ENCODE data around the gene ATXN2. TPM values are rescaled to one million over a fixed set of nuclear protein-coding genes. Genes with fewer than 3 reads are reported as not detected.
"Not testable (repeated sequence)": the region's sequence is repeated elsewhere in the genome, so short reads cannot be mapped to it uniquely, and the experiment has no call there.

ATXN2 gene
- total RNA-seq, 2 experiments from 2014 or later: 36.1 to 81.4 TPM

- no peak for DNase-seq (ENCODE audit: low spot score)
- peaks cover 82% of the 10 kb centered on the region for H3K36me3 ChIP-seq (ENCODE audit: insufficient read depth, low read length)
- no peak overlapping the region for H3K27ac ChIP-seq (ENCODE audit: low read depth, low read length, poor library complexity, severe bottlenecking)
- H2AFZ ChIP-seq (ENCODE audit: low read length): no peak overlapping the region
- no peak overlapping the region for H3K4me2 ChIP-seq (ENCODE audit: low read length)
- 0 out of 2 replicates have a peak, but pooled peaks cover 9% of the 10 kb centered on the region for H3K9me3 ChIP-seq (ENCODE audit: low read length)
- intact Hi-C loops (cut with micrococcal nuclease; ENCODE audit: unreplicated experiment): no loop called here
- TF ChIP-seq CTCF (conservative IDR thresholded peaks at IDR 0.05; ENCODE audit: low read length) (no peak), EZH2phosphoT487 (IDR thresholded peaks at IDR 0.05; ENCODE audit: borderline replicate concordance, low read depth, low read length) (no peak)
- H4K20me1 ChIP-seq (ENCODE audit: insufficient read depth, low read length): no peaks in the 10 kb centered on the region
- H3K9me2 ChIP-seq (ENCODE audit: insufficient read depth, low read length): no peaks in the 10 kb centered on the region
- ChIA-PET POLR2A (interaction anchor here (0.6 to 0.7 kb wide), 2 partner anchors 17 to 548 kb away, joined by 3 to 6 read pairs; no protein-coding TSS in a partner anchor), CTCF (ENCODE audit: unreplicated experiment) (no interaction called here)
- no TSS peak for BruUV-seq (replicated peaks)
- no peaks in the 10 kb centered on the region for H3K79me2 ChIP-seq (ENCODE audit: insufficient read depth, low read depth, low read length)
- H3K4me3 ChIP-seq (ENCODE audit: low read depth, low read length, poor library complexity, severe bottlenecking): no peak overlapping the region
- H3K4me1 ChIP-seq (ENCODE audit: insufficient read depth, low read length, poor library complexity, severe bottlenecking): peaks cover 15% of the 10 kb centered on the region
Observed at GRCh38 chr12:111467092-111467856, 131.8 kb downstream of the ATXN2 start.

- Histone ChIP-seq H3K4me1 (ENCODE audit: insufficient read depth, low read length, poor library complexity, severe bottlenecking) (peaks cover 18% of the 10 kb centered on the region), H3K27ac (ENCODE audit: low read depth, low read length, poor library complexity, severe bottlenecking) (peak overlapping the region; percentile 46), H3K36me3 (ENCODE audit: insufficient read depth, low read length) (peaks cover 59% of the 10 kb centered on the region), H3K4me3 (ENCODE audit: low read depth, low read length, poor library complexity, severe bottlenecking) (no peak overlapping the region), H4K20me1 (ENCODE audit: insufficient read depth, low read length) (no peaks in the 10 kb centered on the region), H3K9me2 (ENCODE audit: insufficient read depth, low read length) (no peaks in the 10 kb centered on the region), H3K4me2 (ENCODE audit: low read length) (peak overlapping the region; percentile 18), H3K79me2 (ENCODE audit: insufficient read depth, low read depth, low read length) (no peaks in the 10 kb centered on the region), H3K9me3 (ENCODE audit: low read length) (0 out of 2 replicates have a peak, but pooled peaks cover 9% of the 10 kb centered on the region), H2AFZ (ENCODE audit: low read length) (no peak overlapping the region)
- POLR2A ChIA-PET: interaction anchor here (0.6 to 1.4 kb wide), 3 partner anchors 10 to 59 kb away, joined by 3 to 4 read pairs (median 4); no protein-coding TSS in a partner anchor
- BruUV-seq (replicated peaks): no TSS peak
- TF ChIP-seq EZH2phosphoT487 (IDR thresholded peaks at IDR 0.05; ENCODE audit: borderline replicate concordance, low read depth, low read length): no peak
- no peak for TF ChIP-seq CTCF (conservative IDR thresholded peaks at IDR 0.05; ENCODE audit: low read length)
- no peak for DNase-seq (ENCODE audit: low spot score)
- CTCF ChIA-PET (ENCODE audit: unreplicated experiment): interaction anchor here (0.8 kb wide), 1 partner anchor 65 kb away, joined by 3 read pairs; no protein-coding TSS in a partner anchor
- intact Hi-C loops (cut with micrococcal nuclease; ENCODE audit: unreplicated experiment): no loop called here
Observed at GRCh38 chr12:111462210-111462769, 136.8 kb downstream of the ATXN2 start.

- H3K4me3 ChIP-seq (ENCODE audit: low read depth, low read length, poor library complexity, severe bottlenecking); DNase-seq (ENCODE audit: low spot score); POLR2A ChIA-PET; CTCF ChIA-PET (ENCODE audit: unreplicated experiment); H3K4me2 ChIP-seq (ENCODE audit: low read length); H3K9me2 ChIP-seq (ENCODE audit: insufficient read depth, low read length); H4K20me1 ChIP-seq (ENCODE audit: insufficient read depth, low read length); H3K9me3 ChIP-seq (ENCODE audit: low read length); H3K79me2 ChIP-seq (ENCODE audit: insufficient read depth, low read depth, low read length); BruUV-seq (replicated peaks); intact Hi-C loops (cut with micrococcal nuclease; ENCODE audit: unreplicated experiment); H2AFZ ChIP-seq (ENCODE audit: low read length); H3K27ac ChIP-seq (ENCODE audit: low read depth, low read length, poor library complexity, severe bottlenecking): not testable (repeated sequence)
- Histone ChIP-seq H3K4me1 (ENCODE audit: insufficient read depth, low read length, poor library complexity, severe bottlenecking) (peaks cover 18% of the 10 kb centered on the region), H3K36me3 (ENCODE audit: insufficient read depth, low read length) (peaks cover 59% of the 10 kb centered on the region)
Observed at GRCh38 chr12:111460111-111460510, 139.0 kb downstream of the ATXN2 start.
